Measurements from ENCODE around the gene PRTFDC1.
"Not testable (repeated sequence)": the region's sequence is repeated elsewhere in the genome, so short reads cannot be mapped to it uniquely, and the experiment has no call there.

Gene PRTFDC1

GRCh38 chr10:24843256-24843655, 109.2 kb downstream of the PRTFDC1 start:
- H3K27me3 ChIP-seq (replicated peaks; ENCODE audit: insufficient read depth, low read length), result no peaks in the 10 kb centered on the region
- H3K79me2 ChIP-seq (ENCODE audit: low read length), result no peaks in the 10 kb centered on the region
- TF ChIP-seq CTCF (IDR thresholded peaks at IDR 0.05; ENCODE audit: low read length), result no peak
- TF ChIP-seq EZH2phosphoT487 (IDR thresholded peaks at IDR 0.05; ENCODE audit: low read length), result no peak
- TF ChIP-seq EZH2 (optimal IDR thresholded peaks at IDR 0.05; ENCODE audit: low read depth, low read length), result no peak
- no peaks in the 10 kb centered on the region for H3K9me3 ChIP-seq (replicated peaks; ENCODE audit: insufficient read depth, low read length)
- H3K9me2 ChIP-seq (replicated peaks; ENCODE audit: insufficient read depth, low read length), result no peaks in the 10 kb centered on the region
- no peak overlapping the region for H3K9ac ChIP-seq (ENCODE audit: low read length)
- H2AFZ ChIP-seq (ENCODE audit: low read length), result no peak overlapping the region
- H3F3A ChIP-seq (ENCODE audit: insufficient read depth, low read length), result no peaks in the 10 kb centered on the region
- H3K4me3 ChIP-seq (ENCODE audit: low read length), result no peak overlapping the region
- no peaks in the 10 kb centered on the region for H4K20me1 ChIP-seq (ENCODE audit: insufficient read depth, low read length)
- no peak overlapping the region for H3K4me2 ChIP-seq (ENCODE audit: low read depth, low read length)
- H3K27ac ChIP-seq (ENCODE audit: low read length), result no peak overlapping the region
- no peaks in the 10 kb centered on the region for H3K4me1 ChIP-seq (ENCODE audit: low read length)
- H3K36me3 ChIP-seq (replicated peaks; ENCODE audit: insufficient read depth, low read length), result no peaks in the 10 kb centered on the region
- DNase-seq, result no peak

DNA sequence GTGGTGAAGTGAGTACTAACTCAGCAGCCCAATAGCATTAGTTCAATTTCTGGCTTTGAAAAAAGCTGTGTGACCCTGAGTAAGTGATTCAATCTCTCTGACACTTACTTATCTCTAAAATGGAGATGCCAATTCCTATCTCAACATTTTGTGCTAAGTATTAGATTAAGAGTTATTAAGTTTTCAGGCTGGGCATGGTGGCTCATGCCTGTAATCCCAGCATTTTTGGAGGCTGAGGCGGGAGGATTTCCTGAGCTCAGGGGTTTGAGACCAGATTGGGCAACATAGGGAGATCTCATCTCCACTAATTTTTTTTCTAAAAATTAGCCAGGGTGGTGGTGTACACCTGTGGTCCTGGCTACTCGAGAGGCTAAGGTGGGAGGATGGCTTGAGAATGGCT, 109.5 kb downstream of the PRTFDC1 start:
- Histone ChIP-seq H2AFZ (ENCODE audit: low read length) (no peak overlapping the region), H3K27me3 (replicated peaks; ENCODE audit: insufficient read depth, low read length) (no peaks in the 10 kb centered on the region), H3K79me2 (ENCODE audit: low read length) (no peaks in the 10 kb centered on the region), H3K4me2 (ENCODE audit: low read depth, low read length) (no peak overlapping the region), H3F3A (ENCODE audit: insufficient read depth, low read length) (no peaks in the 10 kb centered on the region), H3K9ac (ENCODE audit: low read length) (no peak overlapping the region), H3K9me3 (replicated peaks; ENCODE audit: insufficient read depth, low read length) (no peaks in the 10 kb centered on the region), H3K4me1 (ENCODE audit: low read length) (no peaks in the 10 kb centered on the region), H3K36me3 (replicated peaks; ENCODE audit: insufficient read depth, low read length) (no peaks in the 10 kb centered on the region), H4K20me1 (ENCODE audit: insufficient read depth, low read length) (no peaks in the 10 kb centered on the region), H3K9me2 (replicated peaks; ENCODE audit: insufficient read depth, low read length) (no peaks in the 10 kb centered on the region), H3K4me3 (ENCODE audit: low read length) (no peak overlapping the region), H3K27ac (ENCODE audit: low read length) (no peak overlapping the region)
- no peak for DNase-seq
- TF ChIP-seq EZH2phosphoT487 (IDR thresholded peaks at IDR 0.05; ENCODE audit: low read length) (no peak), EZH2 (optimal IDR thresholded peaks at IDR 0.05; ENCODE audit: low read depth, low read length) (no peak), CTCF (IDR thresholded peaks at IDR 0.05; ENCODE audit: low read length) (no peak)

- no peaks in the 10 kb centered on the region for H3K79me2 ChIP-seq (ENCODE audit: low read length)
- H3K4me3 ChIP-seq (ENCODE audit: low read length), result no peak overlapping the region
- H3K9me2 ChIP-seq (replicated peaks; ENCODE audit: insufficient read depth, low read length), result no peaks in the 10 kb centered on the region
- H3K4me1 ChIP-seq (ENCODE audit: low read length), result peaks cover 9% of the 10 kb centered on the region; the same call in 1 of the 2 replicates
- H3K4me2 ChIP-seq (ENCODE audit: low read depth, low read length), result no peak overlapping the region
- no peak overlapping the region for H2AFZ ChIP-seq (ENCODE audit: low read length)
- H3K27me3 ChIP-seq (replicated peaks; ENCODE audit: insufficient read depth, low read length), result no peaks in the 10 kb centered on the region
- H3K9ac ChIP-seq (ENCODE audit: low read length), result no peak overlapping the region
- no peak for TF ChIP-seq EZH2 (optimal IDR thresholded peaks at IDR 0.05; ENCODE audit: low read depth, low read length)
- TF ChIP-seq EZH2phosphoT487 (IDR thresholded peaks at IDR 0.05; ENCODE audit: low read length), result no peak
- H3K9me3 ChIP-seq (replicated peaks; ENCODE audit: insufficient read depth, low read length), result no peaks in the 10 kb centered on the region
- H3K27ac ChIP-seq (ENCODE audit: low read length), result no peak overlapping the region
- no peaks in the 10 kb centered on the region for H4K20me1 ChIP-seq (ENCODE audit: insufficient read depth, low read length)
- H3F3A ChIP-seq (ENCODE audit: insufficient read depth, low read length), result no peaks in the 10 kb centered on the region; the same call in 1 of the 2 replicates
- no peaks in the 10 kb centered on the region for H3K36me3 ChIP-seq (replicated peaks; ENCODE audit: insufficient read depth, low read length)
- no peak for DNase-seq
Observed at GRCh38 chr10:24841530-24841929, 110.9 kb downstream of the PRTFDC1 start.

- no peaks in the 10 kb centered on the region for H3K9me3 ChIP-seq (replicated peaks; ENCODE audit: insufficient read depth, low read length)
- H3F3A ChIP-seq (ENCODE audit: insufficient read depth, low read length), result no peaks in the 10 kb centered on the region; the same call in 1 of the 2 replicates
- H3K36me3 ChIP-seq (replicated peaks; ENCODE audit: insufficient read depth, low read length), result no peaks in the 10 kb centered on the region
- TF ChIP-seq EZH2phosphoT487 (IDR thresholded peaks at IDR 0.05; ENCODE audit: low read length) (no peak), EZH2 (optimal IDR thresholded peaks at IDR 0.05; ENCODE audit: low read depth, low read length) (no peak), CTCF (IDR thresholded peaks at IDR 0.05; ENCODE audit: low read length) (no peak)
- no peak overlapping the region for H2AFZ ChIP-seq (ENCODE audit: low read length)
- H3K27me3 ChIP-seq (replicated peaks; ENCODE audit: insufficient read depth, low read length), result no peaks in the 10 kb centered on the region
- no peak overlapping the region for H3K4me3 ChIP-seq (ENCODE audit: low read length)
- H4K20me1 ChIP-seq (ENCODE audit: insufficient read depth, low read length), result no peaks in the 10 kb centered on the region
- H3K27ac ChIP-seq (ENCODE audit: low read length), result no peak overlapping the region
- no peaks in the 10 kb centered on the region for H3K79me2 ChIP-seq (ENCODE audit: low read length)
- H3K9ac ChIP-seq (ENCODE audit: low read length), result no peak overlapping the region
- DNase-seq, result no peak
- H3K4me2 ChIP-seq (ENCODE audit: low read depth, low read length), result no peak overlapping the region
- H3K9me2 ChIP-seq (replicated peaks; ENCODE audit: insufficient read depth, low read length), result no peaks in the 10 kb centered on the region
- peaks cover 11% of the 10 kb centered on the region; the same call in 1 of the 2 replicates for H3K4me1 ChIP-seq (ENCODE audit: low read length)
Observed at GRCh38 chr10:24840784-24841183, 111.6 kb downstream of the PRTFDC1 start.

DNA sequence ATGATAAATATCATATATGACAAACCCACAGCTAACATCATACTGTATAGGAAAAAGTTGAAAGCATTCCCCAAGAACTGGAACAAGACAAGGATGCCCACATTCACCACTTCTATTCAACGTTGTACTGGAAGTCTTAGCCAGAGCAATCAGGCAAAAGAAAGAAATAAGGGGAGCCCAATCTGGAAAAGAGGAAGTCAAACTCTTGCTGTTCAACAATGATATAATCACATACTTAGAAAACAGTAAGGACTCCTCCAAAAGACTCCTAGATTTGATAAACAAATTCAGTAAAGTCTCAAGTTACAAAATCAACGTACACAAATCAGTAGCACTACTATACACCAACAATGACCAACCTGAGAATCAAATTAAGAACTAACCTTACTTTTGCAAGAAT, 114.6 kb downstream of the PRTFDC1 start:
- H3K27me3 ChIP-seq (replicated peaks; ENCODE audit: insufficient read depth, low read length); H2AFZ ChIP-seq (ENCODE audit: low read length); H3K36me3 ChIP-seq (replicated peaks; ENCODE audit: insufficient read depth, low read length); H3K4me3 ChIP-seq (ENCODE audit: low read length); DNase-seq; H3K9ac ChIP-seq (ENCODE audit: low read length); H3K9me3 ChIP-seq (replicated peaks; ENCODE audit: insufficient read depth, low read length); H3K27ac ChIP-seq (ENCODE audit: low read length); H3K79me2 ChIP-seq (ENCODE audit: low read length); H3K4me2 ChIP-seq (ENCODE audit: low read depth, low read length); H3K9me2 ChIP-seq (replicated peaks; ENCODE audit: insufficient read depth, low read length); H3F3A ChIP-seq (ENCODE audit: insufficient read depth, low read length); H4K20me1 ChIP-seq (ENCODE audit: insufficient read depth, low read length): not testable (repeated sequence)
- H3K4me1 ChIP-seq (ENCODE audit: low read length), result peaks cover 11% of the 10 kb centered on the region; the same call in 1 of the 2 replicates
